ENCODE data around the gene ENPP1. TPM values are rescaled to one million over a fixed set of nuclear protein-coding genes. Genes with fewer than 3 reads are reported as not detected.
"Not testable (repeated sequence)": the region's sequence is repeated elsewhere in the genome, so short reads cannot be mapped to it uniquely, and the experiment has no call there.

The ENPP1 gene
- total RNA-seq, 1 experiment from 2014 or later, result 2.8 TPM

DNA sequence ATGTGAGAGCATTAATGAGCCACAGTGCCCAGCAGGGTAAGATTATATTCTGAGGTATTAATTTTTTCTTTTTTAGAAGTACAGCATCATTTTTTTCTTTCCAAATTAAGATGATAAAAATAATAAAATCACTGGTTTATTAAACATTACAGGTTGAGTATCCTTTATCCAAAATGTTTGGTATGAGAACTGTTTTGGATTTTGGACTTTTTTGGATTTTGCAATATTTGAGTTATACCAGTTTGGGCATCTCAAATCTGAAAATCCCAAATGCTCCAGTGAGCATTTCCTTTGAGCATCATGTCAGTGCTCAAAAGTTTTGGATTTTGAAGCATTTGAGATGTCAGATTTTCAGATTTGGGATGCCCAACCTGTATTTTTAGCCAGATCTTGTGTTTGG lies 44.4 kb downstream of the ENPP1 start:
- TF ChIP-seq, protein P1, sequence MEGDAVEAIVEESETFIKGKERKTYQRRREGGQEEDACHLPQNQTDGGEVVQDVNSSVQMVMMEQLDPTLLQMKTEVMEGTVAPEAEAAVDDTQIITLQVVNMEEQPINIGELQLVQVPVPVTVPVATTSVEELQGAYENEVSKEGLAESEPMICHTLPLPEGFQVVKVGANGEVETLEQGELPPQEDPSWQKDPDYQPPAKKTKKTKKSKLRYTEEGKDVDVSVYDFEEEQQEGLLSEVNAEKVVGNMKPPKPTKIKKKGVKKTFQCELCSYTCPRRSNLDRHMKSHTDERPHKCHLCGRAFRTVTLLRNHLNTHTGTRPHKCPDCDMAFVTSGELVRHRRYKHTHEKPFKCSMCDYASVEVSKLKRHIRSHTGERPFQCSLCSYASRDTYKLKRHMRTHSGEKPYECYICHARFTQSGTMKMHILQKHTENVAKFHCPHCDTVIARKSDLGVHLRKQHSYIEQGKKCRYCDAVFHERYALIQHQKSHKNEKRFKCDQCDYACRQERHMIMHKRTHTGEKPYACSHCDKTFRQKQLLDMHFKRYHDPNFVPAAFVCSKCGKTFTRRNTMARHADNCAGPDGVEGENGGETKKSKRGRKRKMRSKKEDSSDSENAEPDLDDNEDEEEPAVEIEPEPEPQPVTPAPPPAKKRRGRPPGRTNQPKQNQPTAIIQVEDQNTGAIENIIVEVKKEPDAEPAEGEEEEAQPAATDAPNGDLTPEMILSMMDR (IDR thresholded peaks at IDR 0.05; ENCODE audit: unreplicated experiment), result no peak
- DNase-seq (ENCODE audit: unreplicated experiment), result no peak
- no TSS peak for BruUV-seq (replicated peaks)
- intact Hi-C loops (cut with micrococcal nuclease), result no loop called here
- POLR2A ChIA-PET, result no interaction called here
- no peaks in the 10 kb centered on the region for H3K9me3 Mint-ChIP-seq (ENCODE audit: unreplicated experiment)
- no peak overlapping the region for H3K4me3 Mint-ChIP-seq (ENCODE audit: unreplicated experiment)
- no peaks in the 10 kb centered on the region for H3K27me3 Mint-ChIP-seq (ENCODE audit: insufficient read depth, unreplicated experiment)
- CTCF ChIA-PET, result no interaction called here
- H3K4me1 Mint-ChIP-seq (ENCODE audit: insufficient read depth, unreplicated experiment), result no peaks in the 10 kb centered on the region
- H3K27ac Mint-ChIP-seq (ENCODE audit: low read depth, unreplicated experiment), result no peak overlapping the region
- no peaks in the 10 kb centered on the region for H3K36me3 Mint-ChIP-seq (ENCODE audit: insufficient read depth, unreplicated experiment)

GRCh38 chr6:131854803-131855202 lies 47.0 kb downstream of the ENPP1 start:
- no peaks in the 10 kb centered on the region for H3K9me3 Mint-ChIP-seq (ENCODE audit: unreplicated experiment)
- no peak overlapping the region for H3K4me3 Mint-ChIP-seq (ENCODE audit: unreplicated experiment)
- no peak overlapping the region for H3K27ac Mint-ChIP-seq (ENCODE audit: low read depth, unreplicated experiment)
- DNase-seq (ENCODE audit: unreplicated experiment), result no peak
- intact Hi-C loops (cut with micrococcal nuclease), result no loop called here
- ChIA-PET POLR2A (no interaction called here), CTCF (interaction anchor here (0.7 to 1.3 kb wide), 2 partner anchors 10 to 55 kb away, joined by 3 read pairs; no protein-coding TSS in a partner anchor)
- BruUV-seq (replicated peaks), result no TSS peak
- no peaks in the 10 kb centered on the region for H3K36me3 Mint-ChIP-seq (ENCODE audit: insufficient read depth, unreplicated experiment)
- H3K4me1 Mint-ChIP-seq (ENCODE audit: insufficient read depth, unreplicated experiment), result no peaks in the 10 kb centered on the region
- TF ChIP-seq, protein P1 (IDR thresholded peaks at IDR 0.05; ENCODE audit: unreplicated experiment), result no peak
- H3K27me3 Mint-ChIP-seq (ENCODE audit: insufficient read depth, unreplicated experiment), result no peaks in the 10 kb centered on the region

DNA sequence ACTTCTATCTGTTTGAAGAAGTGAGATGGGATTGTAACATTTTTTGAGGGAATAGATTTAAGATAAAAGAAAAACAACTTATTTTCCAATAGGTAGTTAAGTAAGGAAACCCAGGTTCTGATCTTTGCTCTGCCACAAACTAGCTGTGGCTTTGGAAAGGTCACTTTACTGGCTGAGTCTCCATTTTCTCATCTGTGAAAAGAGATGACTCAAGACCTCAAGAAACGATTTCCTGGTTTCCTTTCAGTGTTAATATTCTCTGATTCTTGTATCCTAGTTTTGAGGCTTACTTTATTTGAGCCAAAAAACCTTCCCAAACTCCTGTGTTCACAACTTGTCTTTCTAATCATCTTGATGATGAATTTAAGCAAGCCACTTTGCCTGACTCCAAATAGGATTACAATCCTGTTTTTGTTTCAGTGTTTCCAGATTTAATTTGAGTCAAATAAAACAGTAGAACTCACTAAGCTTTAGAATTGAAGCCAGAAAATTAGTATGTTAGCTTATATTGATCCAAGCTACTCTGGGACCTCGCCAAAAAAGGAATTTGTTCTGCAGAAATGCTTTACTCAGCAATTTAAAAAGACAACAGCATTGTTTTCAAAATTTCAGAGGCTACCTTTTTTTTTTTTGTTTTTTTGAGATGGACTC lies 51.1 kb downstream of the ENPP1 start:
- Mint-ChIP-seq H3K4me1 (ENCODE audit: insufficient read depth, unreplicated experiment) (peaks cover 5% of the 10 kb centered on the region), H3K36me3 (ENCODE audit: insufficient read depth, unreplicated experiment) (no peaks in the 10 kb centered on the region), H3K9me3 (ENCODE audit: unreplicated experiment) (no peaks in the 10 kb centered on the region), H3K4me3 (ENCODE audit: unreplicated experiment) (no peak overlapping the region), H3K27me3 (ENCODE audit: insufficient read depth, unreplicated experiment) (no peaks in the 10 kb centered on the region), H3K27ac (ENCODE audit: low read depth, unreplicated experiment) (peak overlapping the region; percentile 42)
- DNase-seq (ENCODE audit: unreplicated experiment), result no peak
- no TSS peak for BruUV-seq (replicated peaks)
- intact Hi-C loops (cut with micrococcal nuclease), result no loop called here
- TF ChIP-seq, protein P1 (IDR thresholded peaks at IDR 0.05; ENCODE audit: unreplicated experiment), result no peak
- ChIA-PET POLR2A (no interaction called here), CTCF (interaction anchor here (0.6 to 1.7 kb wide), 4 partner anchors 51 to 135 kb away, joined by 3 to 4 read pairs (median 3); no protein-coding TSS in a partner anchor)

- intact Hi-C loops (cut with micrococcal nuclease); H3K4me1 Mint-ChIP-seq (ENCODE audit: insufficient read depth, unreplicated experiment); H3K27me3 Mint-ChIP-seq (ENCODE audit: insufficient read depth, unreplicated experiment); H3K27ac Mint-ChIP-seq (ENCODE audit: low read depth, unreplicated experiment); POLR2A ChIA-PET; H3K4me3 Mint-ChIP-seq (ENCODE audit: unreplicated experiment); H3K9me3 Mint-ChIP-seq (ENCODE audit: unreplicated experiment); BruUV-seq (replicated peaks); H3K36me3 Mint-ChIP-seq (ENCODE audit: insufficient read depth, unreplicated experiment); DNase-seq (ENCODE audit: unreplicated experiment): not testable (repeated sequence)
- CTCF ChIA-PET, result interaction anchor here (0.6 to 1.7 kb wide), 2 partner anchors 51 to 106 kb away, joined by 4 read pairs; no protein-coding TSS in a partner anchor
These were observed 51.8 kb downstream of the ENPP1 start for GRCh38 chr6:131859658-131860057.

Measured in MCF 10A (cell line).